IMR-90 (cell line): ENCODE measurements around the gene ELMO1. TPM values are rescaled to one million over a fixed set of nuclear protein-coding genes. Genes with fewer than 3 reads are reported as not detected.

Experiments used
- ATAC-seq: fragments of 200-7000 bp; cut with Tn5 transposase; 2 replicates; pipeline ENCODE4 v1.9.1; 2020; ENCODE audit warnings: low read depth, mild to moderate bottlenecking, moderate library complexity
- BruUV-seq: library from RNA; stranded (reverse); fragments of 400-500 nt; replicated peaks from 2 replicates; lab custom pipeline; 2021; lab: Mats Ljungman, UMichigan
- CTCF ChIA-PET: fragments of 300-600 bp; formaldehyde crosslinking; extraction: SDS; loops from one replicate; lab custom pipeline; 2021; ENCODE audit warnings: antibody characterized with exemption; lab: Yijun Ruan, JAX
- POLR2A ChIA-PET: fragments of 300-600 bp; sonication (Branson Sonifier 250); formaldehyde crosslinking; loops from one replicate; lab custom pipeline; 2022; ENCODE audit warnings: antibody characterized with exemption; ENCODE audit not compliant: unreplicated experiment; lab: Charles Lee
- DNase-seq: peaks from one replicate; pipeline ENCODE4 v3.0.0; 2013
- H2AFZ ChIP-seq: replicated peaks from 2 replicates; pipeline ENCODE3; 2013; ENCODE audit warnings: low read length, mild to moderate bottlenecking; ENCODE audit not compliant: poor library complexity
- H2AK5ac ChIP-seq: 2 replicates; pipeline ENCODE4 v1.6.1; 2013; ENCODE audit warnings: low read depth, low read length, inconsistent platforms
- H2AK9ac ChIP-seq: replicated peaks from 2 replicates; pipeline ENCODE3; 2013; ENCODE audit warnings: mild to moderate bottlenecking, low read depth, low read length, moderate library complexity; ENCODE audit not compliant: poor library complexity
- H2BK120ac ChIP-seq: 2 replicates; pipeline ENCODE4 v1.6.1; 2013; ENCODE audit warnings: low read depth, low read length, inconsistent platforms
- H2BK15ac ChIP-seq: 3 replicates; pipeline ENCODE4 v1.6.1; 2013; ENCODE audit warnings: low read depth, low read length, inconsistent platforms
- H2BK20ac ChIP-seq: 2 replicates; pipeline ENCODE4 v1.6.1; 2013; ENCODE audit warnings: low read depth, mild to moderate bottlenecking, inconsistent platforms, low read length, moderate library complexity
- H2BK5ac ChIP-seq: 2 replicates; pipeline ENCODE4 v1.6.1; 2013; ENCODE audit warnings: mild to moderate bottlenecking, low read depth, low read length, inconsistent platforms; ENCODE audit not compliant: poor library complexity, severe bottlenecking
- H3K14ac ChIP-seq: replicated peaks from 2 replicates; pipeline ENCODE4 v1.6.1; 2013; ENCODE audit warnings: low read depth, low read length, inconsistent platforms
- H3K18ac ChIP-seq: 2 replicates; pipeline ENCODE4 v1.6.1; 2013; ENCODE audit warnings: low read depth, low read length, control low read depth
- H3K23ac ChIP-seq: 2 replicates; pipeline ENCODE4 v1.6.1; 2013; ENCODE audit warnings: low read depth, low read length, inconsistent platforms
- H3K27ac ChIP-seq: 2 replicates; pipeline ENCODE4 v1.5.1; 2013; ENCODE audit warnings: mild to moderate bottlenecking, control low read depth, low read length; ENCODE audit not compliant: insufficient read depth
- H3K27me3 ChIP-seq: 2 replicates; pipeline ENCODE4 v1.6.1; 2013; ENCODE audit warnings: low read length; ENCODE audit not compliant: control insufficient read depth, insufficient read depth
- H3K36me3 ChIP-seq: 2 replicates; pipeline ENCODE4 v1.6.1; 2013; ENCODE audit warnings: low read length, mixed read lengths; ENCODE audit not compliant: control insufficient read depth, insufficient read depth
- H3K4ac ChIP-seq: 2 replicates; pipeline ENCODE4 v1.6.1; 2013; ENCODE audit warnings: low read depth, low read length, inconsistent platforms
- H3K4me1 ChIP-seq: 2 replicates; pipeline ENCODE4 v1.6.1; 2013; ENCODE audit warnings: low read length, mixed read lengths; ENCODE audit not compliant: control insufficient read depth, insufficient read depth
- H3K4me2 ChIP-seq: 2 replicates; pipeline ENCODE4 v1.6.1; 2013; ENCODE audit warnings: low read depth, mild to moderate bottlenecking, control low read depth, low read length, moderate library complexity
- H3K4me3 ChIP-seq: 2 replicates; pipeline ENCODE4 v1.5.1; 2013; ENCODE audit warnings: low read depth, mild to moderate bottlenecking, control low read depth, low read length, moderate library complexity; ENCODE audit not compliant: insufficient read depth
- H3K56ac ChIP-seq: 2 replicates; pipeline ENCODE4 v1.6.1; 2013; ENCODE audit warnings: low read length, inconsistent platforms; ENCODE audit not compliant: insufficient read depth; ENCODE audit errors: extremely low read depth
- H3K79me1 ChIP-seq, 2 experiments: 2 replicates each; pipeline ENCODE4 v1.6.1; 2013; ENCODE audit warnings: low read length in 2 of 2, inconsistent platforms in 1 of 2, low read depth in 1 of 2
- H3K9ac ChIP-seq: 2 replicates; pipeline ENCODE4 v1.6.1; 2013; ENCODE audit warnings: low read depth, low read length, control low read depth
- H3K9me1 ChIP-seq: 2 replicates; pipeline ENCODE4 v1.6.1; 2013; ENCODE audit warnings: low read length, inconsistent platforms; ENCODE audit not compliant: insufficient read depth
- H3K9me3 ChIP-seq: 2 replicates; pipeline ENCODE4 v1.6.1; 2013; ENCODE audit warnings: low read length; ENCODE audit not compliant: control insufficient read depth, insufficient read depth
- H4K20me1 ChIP-seq: 2 replicates; pipeline ENCODE4 v1.6.1; 2013; ENCODE audit warnings: low read length, inconsistent platforms; ENCODE audit not compliant: insufficient read depth
- H4K5ac ChIP-seq: 2 replicates; pipeline ENCODE4 v1.6.1; 2013; ENCODE audit warnings: mild to moderate bottlenecking, low read depth, low read length, control low read depth
- H4K8ac ChIP-seq, 2 experiments: 2 replicates each; pipeline ENCODE4 v1.6.1; 2013; ENCODE audit warnings: low read depth in 2 of 2, low read length in 2 of 2, control low read depth in 1 of 2, inconsistent platforms in 1 of 2
- H4K91ac ChIP-seq: 2 replicates; pipeline ENCODE4 v1.6.1; 2013; ENCODE audit warnings: low read depth, low read length, inconsistent platforms; ENCODE audit not compliant: insufficient read depth
- BHLHE40 ChIP-seq: fragments of 150-350 bp; IDR thresholded peaks from 2 replicates; pipeline ENCODE4 v1.6.1; 2016; ENCODE audit warnings: mild to moderate bottlenecking, low read depth, low read length
- CEBPB ChIP-seq: IDR thresholded peaks from 2 replicates; pipeline ENCODE4 v1.6.1; 2012; ENCODE audit warnings: low read depth, low read length, improper control_type of control experiment
- MAFK ChIP-seq: IDR thresholded peaks from 2 replicates; pipeline ENCODE4 v1.6.1; 2012; ENCODE audit warnings: low read depth, low read length, improper control_type of control experiment
- MAZ ChIP-seq: IDR thresholded peaks from 2 replicates; pipeline ENCODE4 v1.6.1; 2012; ENCODE audit warnings: low read depth, mild to moderate bottlenecking, low read length, improper control_type of control experiment, moderate library complexity, borderline replicate concordance
- MXI1 ChIP-seq: IDR thresholded peaks from 2 replicates; pipeline ENCODE4 v1.6.1; 2012; ENCODE audit warnings: low read depth, mild to moderate bottlenecking, low read length, moderate library complexity, borderline replicate concordance
- NFE2L2 ChIP-seq: fragments of 150-350 bp; IDR thresholded peaks from 2 replicates; pipeline ENCODE4 v1.6.1; 2016; ENCODE audit warnings: low read depth, mild to moderate bottlenecking, low read length
- RAD21 ChIP-seq: IDR thresholded peaks from 2 replicates; pipeline ENCODE4 v1.6.1; 2012; ENCODE audit warnings: low read length, improper control_type of control experiment
- RCOR1 ChIP-seq: IDR thresholded peaks from 2 replicates; pipeline ENCODE4 v1.6.1; 2012; ENCODE audit warnings: mild to moderate bottlenecking, low read length, improper control_type of control experiment; ENCODE audit not compliant: insufficient replicate concordance
- RFX5 ChIP-seq: IDR thresholded peaks from 2 replicates; pipeline ENCODE4 v1.8.0; 2012; ENCODE audit warnings: low read depth, mild to moderate bottlenecking, low read length, moderate library complexity
- WGBS, 2 experiments: methylation state at CpG; one replicate each; pipeline versions ENCODE4 v1.1.5 to v1.1.7; 2013; ENCODE audit warnings: missing lambda C conversion rate in 2 of 2; ENCODE audit not compliant: insufficient read length in 1 of 2; ENCODE audit errors: extremely low coverage in 2 of 2; 5-methylcytosine and 5-hydroxymethylcytosine counted together
- dilution Hi-C: fragments of 300-500 bp; cut with HindIII; formaldehyde crosslinking; loops from one replicate; pipeline ENCODE4 v1.14.3; 2018; ENCODE audit warnings: low sequenced_read_pairs; ENCODE audit not compliant: unreplicated experiment
- in situ Hi-C: fragments of 300-500 bp; cut with MboI; formaldehyde crosslinking; loops from 3 replicates; pipeline ENCODE4 v1.14.3; 2019; ENCODE audit warnings: low sequenced_read_pairs, inconsistent platforms, mixed read lengths
- intact Hi-C: fragments of 100-400 bp; cut with micrococcal nuclease; formaldehyde crosslinking; loops from 2 replicates; pipeline ENCODE4 v1.10.0; 2022
- polyA plus RNA-seq, 3 experiments: library from polyadenylated mRNA; depleted of rRNA; stranded (reverse); fragments of >200 nt; gene quantifications; 2 replicates each; pipeline ENCODE4 v1.2.3, GENCODE V29; 2012; ENCODE audit warnings: low replicate concordance in 1 of 3
- total RNA-seq: library from RNA; depleted of rRNA; stranded (reverse); fragments of >200 nt; gene quantifications from 2 replicates; pipeline ENCODE4 v1.2.3, GENCODE V29; 2012
- TF ChIP-seq, protein P1 (sequence below): fragments of 150-350 bp; IDR thresholded peaks from 2 replicates; pipeline ENCODE4 v1.6.1; 2017; ENCODE audit warnings: mild to moderate bottlenecking, antibody characterized with exemption, low read length, low read depth
- TF ChIP-seq, protein P2 (sequence below): fragments of 150-350 bp; IDR thresholded peaks from 2 replicates; pipeline ENCODE4 v1.6.1; 2016; ENCODE audit warnings: low read depth, mild to moderate bottlenecking, low read length, moderate library complexity, borderline replicate concordance
- TF ChIP-seq, protein P3 (sequence below): conservative IDR thresholded peaks from 2 replicates; pipeline ENCODE4 v1.5.1; 2012; ENCODE audit warnings: mild to moderate bottlenecking, low read depth, low read length, improper control_type of control experiment

ELMO1 gene
- total and polyA plus RNA-seq, 2 of the 4 experiments (the other 2 are of a cell fraction), result 0.03 TPM; not detected in 1

DNA sequence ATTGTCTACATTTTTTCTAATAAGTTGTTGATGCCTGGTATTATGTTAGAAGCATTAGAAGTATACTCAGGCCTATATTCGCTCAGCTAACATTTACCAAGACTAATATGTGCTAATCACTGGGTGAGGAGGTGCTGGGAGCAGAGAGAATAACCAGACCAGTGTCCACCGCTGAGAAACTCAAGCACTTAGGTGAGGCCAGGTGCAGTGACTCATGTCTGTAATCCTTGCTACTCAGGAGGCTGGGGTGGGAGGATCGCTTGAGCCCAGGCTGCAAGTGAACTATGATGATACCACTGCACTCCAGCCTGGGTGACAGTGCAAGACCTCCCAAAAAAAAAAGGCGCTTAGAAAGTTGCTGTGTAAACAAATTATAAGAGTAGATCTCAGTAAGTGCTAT lies 542.2 kb downstream of the ELMO1 start:
- H3K27ac ChIP-seq, result no peak overlapping the region
- H3K4ac ChIP-seq, result no peak overlapping the region
- H3K9me1 ChIP-seq, result no peaks in the 10 kb centered on the region
- no peak overlapping the region for H2AFZ ChIP-seq
- ATAC-seq (no peak), DNase-seq (no peak)
- H3K79me1 ChIP-seq, result no peaks in the 10 kb centered on the region
- H4K5ac ChIP-seq, result no peak overlapping the region
- TF ChIP-seq MAFK (no peak), RCOR1 (no peak), RAD21 (no peak), MAZ (no peak), CEBPB (no peak), NFE2L2 (no peak), MXI1 (no peak), BHLHE40 (no peak), RFX5 (no peak)
- TF ChIP-seq, protein P1, sequence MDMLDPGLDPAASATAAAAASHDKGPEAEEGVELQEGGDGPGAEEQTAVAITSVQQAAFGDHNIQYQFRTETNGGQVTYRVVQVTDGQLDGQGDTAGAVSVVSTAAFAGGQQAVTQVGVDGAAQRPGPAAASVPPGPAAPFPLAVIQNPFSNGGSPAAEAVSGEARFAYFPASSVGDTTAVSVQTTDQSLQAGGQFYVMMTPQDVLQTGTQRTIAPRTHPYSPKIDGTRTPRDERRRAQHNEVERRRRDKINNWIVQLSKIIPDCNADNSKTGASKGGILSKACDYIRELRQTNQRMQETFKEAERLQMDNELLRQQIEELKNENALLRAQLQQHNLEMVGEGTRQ, result no peak
- TF ChIP-seq, protein P2, sequence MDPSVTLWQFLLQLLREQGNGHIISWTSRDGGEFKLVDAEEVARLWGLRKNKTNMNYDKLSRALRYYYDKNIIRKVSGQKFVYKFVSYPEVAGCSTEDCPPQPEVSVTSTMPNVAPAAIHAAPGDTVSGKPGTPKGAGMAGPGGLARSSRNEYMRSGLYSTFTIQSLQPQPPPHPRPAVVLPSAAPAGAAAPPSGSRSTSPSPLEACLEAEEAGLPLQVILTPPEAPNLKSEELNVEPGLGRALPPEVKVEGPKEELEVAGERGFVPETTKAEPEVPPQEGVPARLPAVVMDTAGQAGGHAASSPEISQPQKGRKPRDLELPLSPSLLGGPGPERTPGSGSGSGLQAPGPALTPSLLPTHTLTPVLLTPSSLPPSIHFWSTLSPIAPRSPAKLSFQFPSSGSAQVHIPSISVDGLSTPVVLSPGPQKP, result no peak
- TF ChIP-seq, protein P3, sequence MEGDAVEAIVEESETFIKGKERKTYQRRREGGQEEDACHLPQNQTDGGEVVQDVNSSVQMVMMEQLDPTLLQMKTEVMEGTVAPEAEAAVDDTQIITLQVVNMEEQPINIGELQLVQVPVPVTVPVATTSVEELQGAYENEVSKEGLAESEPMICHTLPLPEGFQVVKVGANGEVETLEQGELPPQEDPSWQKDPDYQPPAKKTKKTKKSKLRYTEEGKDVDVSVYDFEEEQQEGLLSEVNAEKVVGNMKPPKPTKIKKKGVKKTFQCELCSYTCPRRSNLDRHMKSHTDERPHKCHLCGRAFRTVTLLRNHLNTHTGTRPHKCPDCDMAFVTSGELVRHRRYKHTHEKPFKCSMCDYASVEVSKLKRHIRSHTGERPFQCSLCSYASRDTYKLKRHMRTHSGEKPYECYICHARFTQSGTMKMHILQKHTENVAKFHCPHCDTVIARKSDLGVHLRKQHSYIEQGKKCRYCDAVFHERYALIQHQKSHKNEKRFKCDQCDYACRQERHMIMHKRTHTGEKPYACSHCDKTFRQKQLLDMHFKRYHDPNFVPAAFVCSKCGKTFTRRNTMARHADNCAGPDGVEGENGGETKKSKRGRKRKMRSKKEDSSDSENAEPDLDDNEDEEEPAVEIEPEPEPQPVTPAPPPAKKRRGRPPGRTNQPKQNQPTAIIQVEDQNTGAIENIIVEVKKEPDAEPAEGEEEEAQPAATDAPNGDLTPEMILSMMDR, result no peak
- H2BK20ac ChIP-seq, result no peak overlapping the region
- H4K8ac ChIP-seq, result no peak overlapping the region
- intact Hi-C loops (no loop called here), in situ Hi-C loops (no loop called here), dilution Hi-C loops (no loop called here)
- no peak overlapping the region for H3K23ac ChIP-seq
- no peaks in the 10 kb centered on the region for H4K20me1 ChIP-seq
- H2AK9ac ChIP-seq, result no peak overlapping the region
- no peaks in the 10 kb centered on the region for H3K27me3 ChIP-seq
- no peak overlapping the region for H3K18ac ChIP-seq
- no peak overlapping the region for H3K9ac ChIP-seq
- no peaks in the 10 kb centered on the region for H3K4me1 ChIP-seq
- no peak overlapping the region for H3K56ac ChIP-seq
- H2BK5ac ChIP-seq, result no peak overlapping the region
- H2BK120ac ChIP-seq, result no peak overlapping the region
- no peak overlapping the region for H4K91ac ChIP-seq
- no peaks in the 10 kb centered on the region for H3K36me3 ChIP-seq
- ChIA-PET POLR2A (no interaction called here), CTCF (no interaction called here)
- H3K9me3 ChIP-seq, result no peaks in the 10 kb centered on the region
- no peak overlapping the region for H3K4me3 ChIP-seq
- H3K4me2 ChIP-seq, result no peak overlapping the region
- H2BK15ac ChIP-seq, result no peak overlapping the region
- no CpG with 5 or more reads among the region's 4 CpGs for WGBS, 2 experiments
- no peak overlapping the region for H2AK5ac ChIP-seq
- BruUV-seq, result no TSS peak
- no peak overlapping the region for H3K14ac ChIP-seq
